Erythroblast (primary cell): ENCODE data around the gene STOML1.

Source experiments
- GATA1 ChIP-seq: IDR thresholded peaks from 2 replicates; pipeline ENCODE4 v1.6.1; 2011; ENCODE audit warnings: low read depth, mild to moderate bottlenecking, control low read depth, low read length, moderate library complexity
- POLR2A ChIP-seq: IDR thresholded peaks from 2 replicates; pipeline ENCODE4 v1.6.1; 2011; ENCODE audit warnings: mild to moderate bottlenecking, low read length

DNA sequence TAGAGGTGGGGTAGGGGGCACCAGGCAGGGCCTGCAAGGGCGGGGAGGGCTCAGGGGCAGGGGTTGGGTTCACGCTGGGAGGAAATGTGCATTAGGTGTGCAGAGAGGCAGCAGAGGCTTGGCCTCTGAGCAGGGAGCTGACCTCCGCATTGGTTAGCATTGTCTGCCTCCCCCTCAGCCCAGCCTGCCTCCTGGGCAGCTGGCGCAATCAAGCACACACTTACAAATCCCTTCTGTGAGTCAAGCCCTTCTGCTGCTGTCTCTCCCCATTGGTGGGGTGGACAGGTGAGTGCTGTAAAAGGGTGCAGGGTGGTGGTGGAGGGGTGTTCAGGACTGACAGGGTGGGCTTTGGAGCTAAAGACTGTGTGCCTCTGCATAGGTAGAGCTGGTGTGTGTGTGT lies 56.5 kb downstream of the STOML1 start:
- TF ChIP-seq POLR2A, result no peak
- TF ChIP-seq GATA1, result no peak
